HK-2 (cell line): ENCODE data around the gene GTPBP1.
A peak's percentile ranks its signal among the peaks of the same experiment; 100 is the strongest.

Experiments used
- DNase-seq: peaks from one replicate; pipeline ENCODE4 v3.0.0-alpha.2; 2018; ENCODE audit not compliant: unreplicated experiment

Gene GTPBP1

GRCh38 chr22:38724926-38725571 lies 19.3 kb downstream of the GTPBP1 start:
- no peak for DNase-seq

GRCh38 chr22:38725900-38726655 lies 20.3 kb downstream of the GTPBP1 start:
- no peak for DNase-seq

- DNase-seq = no peak
Measured at GRCh38 chr22:38727123-38727522, 21.4 kb downstream of the GTPBP1 start.

GRCh38 chr22:38727530-38728451 lies 22.0 kb downstream of the GTPBP1 start:
- no peak for DNase-seq

GRCh38 chr22:38728871-38729796 lies 23.4 kb downstream of the GTPBP1 start:
- DNase-seq = no peak

GRCh38 chr22:38729946-38730345 lies 24.2 kb downstream of the GTPBP1 start:
- no peak for DNase-seq

- no peak for DNase-seq
Measured at GRCh38 chr22:38730411-38730871, 24.7 kb downstream of the GTPBP1 start.

- no peak for DNase-seq
Measured at GRCh38 chr22:38731703-38732161, 26.0 kb downstream of the GTPBP1 start.

GRCh38 chr22:38732251-38732815 lies 26.6 kb downstream of the GTPBP1 start:
- DNase-seq = no peak

GRCh38 chr22:38733329-38733723 lies 27.6 kb downstream of the GTPBP1 start:
- peak; percentile 28 for DNase-seq

GRCh38 chr22:38733724-38734381 lies 28.1 kb downstream of the GTPBP1 start:
- no peak for DNase-seq

GRCh38 chr22:38734421-38735100 lies 28.8 kb downstream of the GTPBP1 start:
- DNase-seq = no peak

GRCh38 chr22:38735126-38735464 lies 29.4 kb downstream of the GTPBP1 start:
- no peak for DNase-seq

GRCh38 chr22:38735465-38736256 lies 29.9 kb downstream of the GTPBP1 start:
- DNase-seq = peak; percentile 21

- DNase-seq = no peak
Measured at GRCh38 chr22:38736257-38736570, 30.5 kb downstream of the GTPBP1 start.

GRCh38 chr22:38737302-38738060 lies 31.7 kb downstream of the GTPBP1 start:
- DNase-seq = peak; percentile 54

GRCh38 chr22:38738475-38739070 lies 32.8 kb downstream of the GTPBP1 start:
- DNase-seq = no peak
